Measurements from ENCODE around the gene FANK1. TPM values are rescaled to one million over a fixed set of nuclear protein-coding genes. Genes with fewer than 3 reads are reported as not detected.
"Not testable (repeated sequence)": the region's sequence is repeated elsewhere in the genome, so short reads cannot be mapped to it uniquely, and the experiment has no call there.

The FANK1 gene
- total RNA-seq, 1 experiment from 2014 or later: 2.5 TPM

DNA sequence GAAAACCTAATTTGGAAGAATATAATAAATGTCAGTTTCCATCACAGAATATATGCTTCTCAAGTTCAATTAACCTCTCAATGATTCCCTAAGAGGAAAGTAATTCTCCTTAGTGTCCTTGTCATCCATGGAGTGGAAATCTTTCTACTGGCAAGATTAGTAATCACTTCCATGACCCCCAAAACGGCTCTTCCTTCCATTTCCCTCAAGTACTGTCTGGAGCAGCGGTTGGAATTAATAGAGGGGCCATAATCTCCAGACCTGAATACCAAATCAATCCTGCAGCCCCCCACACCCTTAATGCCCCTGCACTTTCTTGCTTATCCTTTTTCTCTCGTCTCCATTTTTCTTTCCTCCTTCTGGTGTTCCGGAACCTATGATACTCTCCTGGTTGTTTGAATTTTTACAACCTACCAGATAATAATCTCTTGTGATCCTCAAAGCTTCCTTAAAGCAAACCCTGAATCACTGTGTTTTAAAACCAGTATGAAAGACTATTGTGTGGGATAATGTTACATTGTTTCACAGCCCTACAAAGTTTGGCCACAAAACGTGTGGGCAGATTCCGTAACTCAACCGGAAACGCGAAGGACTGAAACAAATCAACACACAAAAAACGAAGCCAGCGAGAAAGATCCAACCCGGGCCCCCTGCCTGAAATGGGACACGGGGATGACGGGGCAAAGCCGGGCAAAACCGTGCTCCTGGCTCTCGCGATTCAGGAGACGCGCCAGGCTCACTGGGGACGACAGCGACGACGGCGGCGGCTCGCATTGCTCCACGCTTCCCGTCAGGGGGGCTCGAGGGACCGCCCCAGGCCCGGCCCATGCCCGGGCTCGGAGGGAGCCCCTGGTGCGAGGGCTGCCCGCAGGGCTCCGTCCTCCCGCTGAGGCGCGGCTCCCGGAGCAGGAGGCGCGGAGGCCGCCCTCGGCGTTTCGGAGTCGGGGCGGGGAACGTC lies 955 bp upstream of the FANK1 start:
- H3K36me3 Mint-ChIP-seq (ENCODE audit: insufficient read depth, unreplicated experiment); H3K27me3 Mint-ChIP-seq (ENCODE audit: insufficient read depth, unreplicated experiment); H3K9me3 Mint-ChIP-seq (ENCODE audit: unreplicated experiment); intact Hi-C loops (cut with micrococcal nuclease): not testable (repeated sequence)
- peak; percentile 57 for DNase-seq (ENCODE audit: unreplicated experiment)
- ChIA-PET CTCF (interaction anchor here (0.6 to 1.3 kb wide), 2 partner anchors 12 to 68 kb away, joined by 3 read pairs; no protein-coding TSS in a partner anchor), POLR2A (interaction anchor here (0.9 to 1.4 kb wide), 3 partner anchors 16 to 28 kb away, joined by 4 to 6 read pairs (median 5); no protein-coding TSS in a partner anchor)
- BruUV-seq (replicated peaks): TSS peak; percentile 45
- Mint-ChIP-seq H3K27ac (ENCODE audit: low read depth, unreplicated experiment) (peak overlapping the region; percentile 94), H3K4me3 (ENCODE audit: unreplicated experiment) (peak overlapping the region; percentile 96), H3K4me1 (ENCODE audit: insufficient read depth, unreplicated experiment) (peaks cover 13% of the 10 kb centered on the region)

DNA sequence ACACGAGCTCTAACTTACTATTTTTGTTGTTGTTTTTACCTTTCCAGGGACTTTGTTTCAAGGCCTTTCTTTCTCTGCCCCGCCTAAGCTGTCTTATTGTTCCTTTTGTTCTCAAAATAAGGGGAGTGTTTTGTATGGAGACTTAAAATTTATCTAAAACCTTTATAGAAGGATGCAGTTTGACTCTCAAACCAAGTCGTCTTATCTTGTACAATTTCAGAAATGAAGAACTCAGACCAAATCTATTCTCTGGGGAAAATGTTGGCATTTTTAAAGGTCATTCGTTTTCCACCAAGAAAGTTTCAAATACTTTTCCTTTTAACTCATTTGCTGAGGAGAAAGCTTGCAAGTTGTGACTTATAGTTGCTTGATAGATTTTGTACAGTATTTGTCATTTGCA lies 953 bp downstream of the FANK1 start:
- peaks cover 24% of the 10 kb centered on the region for H3K4me1 Mint-ChIP-seq (ENCODE audit: insufficient read depth, unreplicated experiment)
- POLR2A ChIA-PET: interaction anchor here (0.9 to 1.6 kb wide), 6 partner anchors 11 to 34 kb away, joined by 3 to 5 read pairs (median 4); no protein-coding TSS in a partner anchor
- intact Hi-C loops (cut with micrococcal nuclease); H3K27me3 Mint-ChIP-seq (ENCODE audit: insufficient read depth, unreplicated experiment); DNase-seq (ENCODE audit: unreplicated experiment); H3K36me3 Mint-ChIP-seq (ENCODE audit: insufficient read depth, unreplicated experiment); H3K9me3 Mint-ChIP-seq (ENCODE audit: unreplicated experiment); BruUV-seq (replicated peaks): not testable (repeated sequence)
- peak overlapping the region; percentile 61 for H3K27ac Mint-ChIP-seq (ENCODE audit: low read depth, unreplicated experiment)
- peak overlapping the region; percentile 80 for H3K4me3 Mint-ChIP-seq (ENCODE audit: unreplicated experiment)
- CTCF ChIA-PET: interaction anchor here (0.9 to 1.9 kb wide), 2 partner anchors 29 to 37 kb away, joined by 3 to 7 read pairs; no protein-coding TSS in a partner anchor

DNA sequence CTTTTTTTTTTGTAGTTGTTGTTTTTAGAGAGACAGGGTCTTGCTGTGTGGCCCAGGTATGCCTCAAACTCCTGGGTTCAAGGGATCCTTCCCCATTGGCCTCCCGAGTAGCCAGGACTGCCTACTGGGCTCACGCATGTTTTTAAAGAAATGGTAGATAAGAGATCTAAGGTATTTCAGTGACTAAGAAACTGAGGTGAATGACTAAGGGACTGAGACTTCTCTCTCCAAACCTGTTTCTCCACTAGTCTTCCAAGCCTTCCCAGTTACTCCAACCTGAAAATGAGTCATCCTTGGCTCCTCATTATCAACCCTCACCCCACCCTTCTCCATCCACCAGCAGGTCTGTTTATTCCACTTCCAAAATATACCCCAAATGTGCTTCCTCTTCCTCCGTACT lies 4.6 kb downstream of the FANK1 start:
- H3K4me3 Mint-ChIP-seq (ENCODE audit: unreplicated experiment); CTCF ChIA-PET; H3K9me3 Mint-ChIP-seq (ENCODE audit: unreplicated experiment); H3K27me3 Mint-ChIP-seq (ENCODE audit: insufficient read depth, unreplicated experiment); BruUV-seq (replicated peaks); H3K36me3 Mint-ChIP-seq (ENCODE audit: insufficient read depth, unreplicated experiment); intact Hi-C loops (cut with micrococcal nuclease): not testable (repeated sequence)
- peak; percentile 35 for DNase-seq (ENCODE audit: unreplicated experiment)
- H3K27ac Mint-ChIP-seq (ENCODE audit: low read depth, unreplicated experiment): peak overlapping the region; percentile 47
- H3K4me1 Mint-ChIP-seq (ENCODE audit: insufficient read depth, unreplicated experiment): peaks cover 11% of the 10 kb centered on the region
- POLR2A ChIA-PET: interaction anchor here (1.0 kb wide), 1 partner anchor 19 kb away, joined by 3 read pairs; no protein-coding TSS in a partner anchor

GRCh38 chr10:125903135-125903640 lies 6.8 kb downstream of the FANK1 start:
- H3K4me3 Mint-ChIP-seq (ENCODE audit: unreplicated experiment); H3K27ac Mint-ChIP-seq (ENCODE audit: low read depth, unreplicated experiment); H3K36me3 Mint-ChIP-seq (ENCODE audit: insufficient read depth, unreplicated experiment); POLR2A ChIA-PET; H3K9me3 Mint-ChIP-seq (ENCODE audit: unreplicated experiment); H3K27me3 Mint-ChIP-seq (ENCODE audit: insufficient read depth, unreplicated experiment); CTCF ChIA-PET; BruUV-seq (replicated peaks); intact Hi-C loops (cut with micrococcal nuclease): not testable (repeated sequence)
- peaks cover 11% of the 10 kb centered on the region for H3K4me1 Mint-ChIP-seq (ENCODE audit: insufficient read depth, unreplicated experiment)
- peak; percentile 25 for DNase-seq (ENCODE audit: unreplicated experiment)

DNA sequence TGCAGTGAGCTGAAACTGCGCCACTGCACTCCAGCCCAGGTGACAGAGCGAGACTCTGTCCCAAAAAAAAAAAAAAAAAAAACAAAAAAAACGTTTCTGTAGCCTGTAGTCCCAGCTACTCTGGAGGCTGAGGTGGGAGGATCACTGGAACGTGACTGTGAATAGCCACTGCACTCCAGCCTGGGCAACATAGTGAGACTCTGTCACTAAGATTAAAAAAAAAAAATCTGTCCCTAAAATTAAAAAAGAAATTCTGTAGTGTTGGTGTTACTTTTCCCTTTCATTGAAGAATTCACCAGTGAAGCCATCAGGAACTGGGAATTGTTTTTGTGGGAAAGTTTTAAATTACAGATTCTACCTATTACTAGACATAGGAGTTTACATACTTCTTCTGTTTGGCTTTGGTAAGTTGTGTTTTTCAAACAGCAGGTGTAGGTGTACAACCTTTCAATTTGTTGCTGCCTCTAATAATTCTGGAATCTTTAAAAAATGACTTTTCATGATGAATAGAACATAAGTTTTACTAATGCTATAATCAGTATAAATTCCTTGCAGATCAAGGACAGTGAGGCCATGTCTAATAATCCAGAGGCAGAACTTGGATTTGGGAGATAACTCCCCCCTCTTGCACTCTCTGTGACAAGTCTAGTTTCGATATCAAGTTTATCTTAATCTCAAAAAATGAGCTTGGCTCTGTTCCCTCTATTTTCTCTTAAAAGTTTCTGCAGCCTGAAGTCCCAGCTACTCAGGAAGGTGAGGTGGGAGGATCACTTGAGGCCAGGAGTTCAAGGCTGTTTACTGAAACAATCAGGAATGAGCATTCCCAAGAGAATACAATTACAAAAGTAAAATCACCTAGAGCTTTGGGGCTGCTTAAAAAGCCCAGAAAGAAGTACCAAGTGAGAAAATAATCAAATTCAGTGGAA lies 9.0 kb downstream of the FANK1 start:
- DNase-seq (ENCODE audit: unreplicated experiment); H3K9me3 Mint-ChIP-seq (ENCODE audit: unreplicated experiment); intact Hi-C loops (cut with micrococcal nuclease); H3K4me3 Mint-ChIP-seq (ENCODE audit: unreplicated experiment); H3K27me3 Mint-ChIP-seq (ENCODE audit: insufficient read depth, unreplicated experiment); H3K36me3 Mint-ChIP-seq (ENCODE audit: insufficient read depth, unreplicated experiment); H3K27ac Mint-ChIP-seq (ENCODE audit: low read depth, unreplicated experiment); BruUV-seq (replicated peaks): not testable (repeated sequence)
- ChIA-PET CTCF (interaction anchor here (0.7 kb wide), 1 partner anchor 22 kb away, joined by 3 read pairs; no protein-coding TSS in a partner anchor), POLR2A (interaction anchor here (1.1 kb wide), 1 partner anchor 70 kb away, joined by 4 read pairs; no protein-coding TSS in a partner anchor)
- peaks cover 11% of the 10 kb centered on the region for H3K4me1 Mint-ChIP-seq (ENCODE audit: insufficient read depth, unreplicated experiment)

DNA sequence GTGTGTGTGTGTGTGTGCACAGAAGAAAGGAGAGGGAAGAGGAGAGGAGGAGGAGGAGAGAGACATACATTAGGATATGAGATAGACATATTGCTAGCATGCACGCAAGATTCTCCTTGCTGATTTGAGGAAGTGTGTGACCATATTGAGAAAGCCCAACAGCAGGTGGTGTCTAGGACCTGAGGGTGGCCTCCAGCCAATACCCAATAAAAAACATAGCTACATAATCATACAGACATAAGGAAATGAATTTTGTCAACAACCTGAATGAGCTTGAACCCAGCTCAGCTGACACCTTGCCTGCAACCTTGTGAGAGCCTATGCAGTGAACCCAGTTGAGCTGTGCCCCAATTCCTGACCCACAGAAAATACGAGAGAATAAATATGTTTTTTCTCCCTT lies 11.2 kb downstream of the FANK1 start:
- intact Hi-C loops (cut with micrococcal nuclease); H3K9me3 Mint-ChIP-seq (ENCODE audit: unreplicated experiment): not testable (repeated sequence)
- CTCF ChIA-PET: interaction anchor here (0.6 to 0.7 kb wide), 2 partner anchors 27 to 391 kb away, joined by 3 to 7 read pairs; no protein-coding TSS in a partner anchor

DNA sequence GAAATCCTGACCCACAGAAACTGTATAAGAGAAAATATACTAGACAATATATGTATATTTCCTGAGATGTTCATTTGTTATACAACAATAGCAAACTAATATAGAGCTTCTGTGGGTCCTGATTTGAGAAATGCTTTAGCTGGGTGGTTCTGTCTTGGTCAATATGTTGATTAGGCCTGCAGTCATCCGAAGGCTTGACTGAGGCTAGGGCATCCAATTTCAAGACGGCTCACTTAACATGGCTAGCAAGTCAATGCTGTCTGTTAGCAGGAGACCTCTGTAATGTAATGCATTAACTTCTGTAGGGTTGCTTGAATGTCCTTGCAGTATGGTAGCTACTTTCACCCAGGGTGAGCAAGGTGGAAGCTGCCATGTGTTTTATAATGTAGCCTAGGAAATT lies 12.4 kb downstream of the FANK1 start:
- H3K27me3 Mint-ChIP-seq (ENCODE audit: insufficient read depth, unreplicated experiment); intact Hi-C loops (cut with micrococcal nuclease); CTCF ChIA-PET; DNase-seq (ENCODE audit: unreplicated experiment); H3K27ac Mint-ChIP-seq (ENCODE audit: low read depth, unreplicated experiment); POLR2A ChIA-PET; BruUV-seq (replicated peaks); H3K36me3 Mint-ChIP-seq (ENCODE audit: insufficient read depth, unreplicated experiment); H3K4me3 Mint-ChIP-seq (ENCODE audit: unreplicated experiment); H3K4me1 Mint-ChIP-seq (ENCODE audit: insufficient read depth, unreplicated experiment); H3K9me3 Mint-ChIP-seq (ENCODE audit: unreplicated experiment): not testable (repeated sequence)

More for the DNA sequence above, 11.2 kb downstream of the FANK1 start:
- H3K36me3 Mint-ChIP-seq (ENCODE audit: insufficient read depth, unreplicated experiment); H3K27ac Mint-ChIP-seq (ENCODE audit: low read depth, unreplicated experiment); POLR2A ChIA-PET; H3K4me3 Mint-ChIP-seq (ENCODE audit: unreplicated experiment); DNase-seq (ENCODE audit: unreplicated experiment); H3K4me1 Mint-ChIP-seq (ENCODE audit: insufficient read depth, unreplicated experiment); BruUV-seq (replicated peaks); H3K27me3 Mint-ChIP-seq (ENCODE audit: insufficient read depth, unreplicated experiment): not testable (repeated sequence)

GRCh38 chr10:125909491-125909890 lies 13.1 kb downstream of the FANK1 start:
- H3K4me3 Mint-ChIP-seq (ENCODE audit: unreplicated experiment); H3K4me1 Mint-ChIP-seq (ENCODE audit: insufficient read depth, unreplicated experiment); H3K27me3 Mint-ChIP-seq (ENCODE audit: insufficient read depth, unreplicated experiment); intact Hi-C loops (cut with micrococcal nuclease); BruUV-seq (replicated peaks); H3K36me3 Mint-ChIP-seq (ENCODE audit: insufficient read depth, unreplicated experiment); H3K27ac Mint-ChIP-seq (ENCODE audit: low read depth, unreplicated experiment); H3K9me3 Mint-ChIP-seq (ENCODE audit: unreplicated experiment); POLR2A ChIA-PET; DNase-seq (ENCODE audit: unreplicated experiment): not testable (repeated sequence)
- CTCF ChIA-PET: interaction anchor here (0.7 kb wide), 1 partner anchor 20 kb away, joined by 3 read pairs; no protein-coding TSS in a partner anchor
